HepG2 (cell line): Measurements from ENCODE around the gene LMBRD2. TPM values are rescaled to one million over a fixed set of nuclear protein-coding genes. Genes with fewer than 3 reads are reported as not detected.

Experiments used
- ATF7 ChIP-seq, 2 experiments: fragments of 450-650 bp in 1 of 2; sonication (generic) in 1 of 2; formaldehyde crosslinking in 1 of 2; IDR thresholded peaks; 2 replicates each; pipeline versions ENCODE4 v1.4.0 to v1.6.1; 2016 to 2020; ENCODE audit warnings: antibody characterized with exemption in 1 of 2, mild to moderate bottlenecking in 1 of 2, missing genetic modification reagents in 1 of 2
- BRCA1 ChIP-seq: sonication (generic); formaldehyde crosslinking; IDR thresholded peaks from 2 replicates; pipeline ENCODE4 v1.4.0; 2020; ENCODE audit warnings: missing genetic modification reagents
- CAMTA2 ChIP-seq: sonication (generic); formaldehyde crosslinking; IDR thresholded peaks from 2 replicates; pipeline ENCODE4 v1.4.0; 2020; ENCODE audit warnings: mild to moderate bottlenecking, missing genetic modification reagents, borderline replicate concordance
- CREB1 ChIP-seq, 2 experiments: fragments of 450-650 bp in 1 of 2; IDR thresholded peaks; 2 replicates each; pipeline ENCODE4 v1.6.1; 2016 to 2017; ENCODE audit warnings: control low read depth in 1 of 2, mild to moderate bottlenecking in 1 of 2, missing compliant biosample characterization in 1 of 2, missing genetic modification characterization in 1 of 2
- GPN1 ChIP-seq: sonication (generic); formaldehyde crosslinking; IDR thresholded peaks from 2 replicates; pipeline ENCODE4 v1.5.1; 2020; ENCODE audit warnings: missing genetic modification reagents, borderline replicate concordance
- MAFK ChIP-seq, 2 experiments: IDR thresholded peaks in 1 of 2; conservative IDR thresholded peaks in 1 of 2; 2 replicates each; pipeline ENCODE4 v1.6.1; 2011; ENCODE audit warnings: improper control_type of control experiment in 2 of 2, low read length in 2 of 2
- PHF21A ChIP-seq: sonication (generic); formaldehyde crosslinking; IDR thresholded peaks from 2 replicates; pipeline ENCODE4 v1.5.0; 2020; ENCODE audit warnings: mild to moderate bottlenecking, missing genetic modification reagents
- TCF7 ChIP-seq: sonication (generic); IDR thresholded peaks from 2 replicates; pipeline ENCODE4 v1.6.1; 2016; ENCODE audit warnings: antibody characterized with exemption, low read depth
- YEATS2 ChIP-seq: sonication (generic); formaldehyde crosslinking; IDR thresholded peaks from 2 replicates; pipeline ENCODE4 v1.4.0; 2020; ENCODE audit warnings: missing genetic modification reagents, borderline replicate concordance
- YEATS4 ChIP-seq: sonication (generic); formaldehyde crosslinking; IDR thresholded peaks from 2 replicates; pipeline ENCODE4 v1.4.0; 2020; ENCODE audit warnings: missing genetic modification reagents, borderline replicate concordance
- ZNF432 ChIP-seq: sonication (generic); formaldehyde crosslinking; IDR thresholded peaks from 2 replicates; pipeline ENCODE4 v1.5.0; 2020; ENCODE audit warnings: missing genetic modification reagents, mild to moderate bottlenecking, borderline replicate concordance
- ZNF563 ChIP-seq: sonication (generic); formaldehyde crosslinking; IDR thresholded peaks from 2 replicates; pipeline ENCODE4 v1.8.0; 2022; ENCODE audit warnings: mild to moderate bottlenecking, moderate library complexity, missing genetic modification reagents
- ZNF776 ChIP-seq: sonication (generic); formaldehyde crosslinking; IDR thresholded peaks from 2 replicates; pipeline ENCODE4 v1.4.0; 2020; ENCODE audit warnings: mild to moderate bottlenecking, missing genetic modification reagents
- polyA plus RNA-seq, 8 experiments: library from polyadenylated mRNA; depleted of rRNA in 3 of 8; stranded (reverse) in 7 of 8; unstranded in 1 of 8; fragments of >200 nt; fragmentation: Illumina TruSeq in 4 of 8; extraction: Trizol in 4 of 8; gene quantifications; 2 replicates each; pipeline versions ENCODE4 v1.2.1 to v1.2.3, GENCODE V29; 2011 to 2016; ENCODE audit warnings: low read depth in 4 of 8, missing spikeins in 1 of 8, mixed read lengths in 1 of 8; ENCODE audit not compliant: insufficient read depth in 1 of 8
- total RNA-seq, 5 experiments: library from RNA; depleted of rRNA; stranded (reverse); fragments of >200 nt; fragmentation: Illumina TruSeq; extraction: Trizol; gene quantifications; 2 replicates each; pipeline ENCODE4 v1.2.3, GENCODE V29; 2016; ENCODE audit warnings: low read depth in 1 of 5
- TF ChIP-seq, protein P1 (sequence below): sonication (generic); formaldehyde crosslinking; IDR thresholded peaks from 2 replicates; pipeline ENCODE4 v1.9.0; 2021; ENCODE audit warnings: mild to moderate bottlenecking, missing genetic modification reagents
- TF ChIP-seq, protein P2 (sequence below): sonication (generic); formaldehyde crosslinking; IDR thresholded peaks from 2 replicates; pipeline ENCODE4 v1.5.0; 2020; ENCODE audit warnings: missing genetic modification reagents
- TF ChIP-seq, protein P3 (sequence below): sonication (generic); formaldehyde crosslinking; IDR thresholded peaks from 2 replicates; pipeline ENCODE4 v1.4.0; 2020; ENCODE audit warnings: missing genetic modification reagents, mild to moderate bottlenecking, borderline replicate concordance
- TF ChIP-seq, protein P4 (sequence below): sonication (generic); formaldehyde crosslinking; IDR thresholded peaks from 2 replicates; pipeline ENCODE4 v1.9.0; 2021; ENCODE audit warnings: missing genetic modification reagents, mild to moderate bottlenecking, borderline replicate concordance
- TF ChIP-seq, protein P5 (sequence below): sonication (generic); formaldehyde crosslinking; IDR thresholded peaks from 2 replicates; pipeline ENCODE4 v1.8.0; 2022; ENCODE audit warnings: mild to moderate bottlenecking, missing genetic modification reagents, moderate library complexity

The LMBRD2 gene
- total and polyA plus RNA-seq, 2 of the 13 experiments (the other 11 are each of a cell fraction or from before 2014, with no cell fraction given), result 2.0 to 4.7 TPM

DNA sequence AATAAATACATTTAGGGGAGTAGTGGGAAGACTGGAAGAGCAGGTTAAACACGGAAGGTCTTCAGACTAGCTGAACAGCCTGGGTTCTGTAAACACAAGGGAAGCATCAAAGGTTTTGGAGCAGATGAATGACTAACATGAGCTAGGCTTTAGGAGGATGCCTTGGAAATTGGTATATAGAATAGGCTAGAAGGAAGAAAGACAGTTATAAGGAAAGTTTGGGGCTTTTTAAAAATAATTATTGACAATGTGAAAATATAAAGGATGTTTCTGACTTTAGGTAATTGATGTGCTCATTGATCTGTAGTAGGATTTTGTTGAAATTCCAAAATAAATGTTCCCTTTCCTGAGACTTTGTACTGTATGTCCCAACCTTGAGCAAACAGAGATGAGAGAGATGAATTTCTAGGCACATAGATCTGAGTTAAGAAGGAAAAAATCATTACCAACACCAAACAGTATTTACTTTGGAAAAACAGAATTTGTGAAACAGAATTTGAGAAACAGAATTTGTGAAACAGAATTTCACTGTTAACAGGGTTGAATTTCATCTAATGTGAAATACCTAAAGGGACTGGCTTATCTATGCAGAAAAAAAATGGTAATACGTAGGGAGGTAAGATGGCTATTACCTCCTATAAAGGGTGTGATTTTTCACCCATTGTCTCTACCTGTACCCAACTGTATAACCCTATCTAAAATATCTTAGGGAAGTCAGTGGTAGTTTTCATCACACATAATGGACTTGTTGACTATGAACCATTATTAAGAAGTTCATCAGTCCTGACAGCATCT lies 29.1 kb upstream of the LMBRD2 start (continued):
- TF ChIP-seq, protein P1, sequence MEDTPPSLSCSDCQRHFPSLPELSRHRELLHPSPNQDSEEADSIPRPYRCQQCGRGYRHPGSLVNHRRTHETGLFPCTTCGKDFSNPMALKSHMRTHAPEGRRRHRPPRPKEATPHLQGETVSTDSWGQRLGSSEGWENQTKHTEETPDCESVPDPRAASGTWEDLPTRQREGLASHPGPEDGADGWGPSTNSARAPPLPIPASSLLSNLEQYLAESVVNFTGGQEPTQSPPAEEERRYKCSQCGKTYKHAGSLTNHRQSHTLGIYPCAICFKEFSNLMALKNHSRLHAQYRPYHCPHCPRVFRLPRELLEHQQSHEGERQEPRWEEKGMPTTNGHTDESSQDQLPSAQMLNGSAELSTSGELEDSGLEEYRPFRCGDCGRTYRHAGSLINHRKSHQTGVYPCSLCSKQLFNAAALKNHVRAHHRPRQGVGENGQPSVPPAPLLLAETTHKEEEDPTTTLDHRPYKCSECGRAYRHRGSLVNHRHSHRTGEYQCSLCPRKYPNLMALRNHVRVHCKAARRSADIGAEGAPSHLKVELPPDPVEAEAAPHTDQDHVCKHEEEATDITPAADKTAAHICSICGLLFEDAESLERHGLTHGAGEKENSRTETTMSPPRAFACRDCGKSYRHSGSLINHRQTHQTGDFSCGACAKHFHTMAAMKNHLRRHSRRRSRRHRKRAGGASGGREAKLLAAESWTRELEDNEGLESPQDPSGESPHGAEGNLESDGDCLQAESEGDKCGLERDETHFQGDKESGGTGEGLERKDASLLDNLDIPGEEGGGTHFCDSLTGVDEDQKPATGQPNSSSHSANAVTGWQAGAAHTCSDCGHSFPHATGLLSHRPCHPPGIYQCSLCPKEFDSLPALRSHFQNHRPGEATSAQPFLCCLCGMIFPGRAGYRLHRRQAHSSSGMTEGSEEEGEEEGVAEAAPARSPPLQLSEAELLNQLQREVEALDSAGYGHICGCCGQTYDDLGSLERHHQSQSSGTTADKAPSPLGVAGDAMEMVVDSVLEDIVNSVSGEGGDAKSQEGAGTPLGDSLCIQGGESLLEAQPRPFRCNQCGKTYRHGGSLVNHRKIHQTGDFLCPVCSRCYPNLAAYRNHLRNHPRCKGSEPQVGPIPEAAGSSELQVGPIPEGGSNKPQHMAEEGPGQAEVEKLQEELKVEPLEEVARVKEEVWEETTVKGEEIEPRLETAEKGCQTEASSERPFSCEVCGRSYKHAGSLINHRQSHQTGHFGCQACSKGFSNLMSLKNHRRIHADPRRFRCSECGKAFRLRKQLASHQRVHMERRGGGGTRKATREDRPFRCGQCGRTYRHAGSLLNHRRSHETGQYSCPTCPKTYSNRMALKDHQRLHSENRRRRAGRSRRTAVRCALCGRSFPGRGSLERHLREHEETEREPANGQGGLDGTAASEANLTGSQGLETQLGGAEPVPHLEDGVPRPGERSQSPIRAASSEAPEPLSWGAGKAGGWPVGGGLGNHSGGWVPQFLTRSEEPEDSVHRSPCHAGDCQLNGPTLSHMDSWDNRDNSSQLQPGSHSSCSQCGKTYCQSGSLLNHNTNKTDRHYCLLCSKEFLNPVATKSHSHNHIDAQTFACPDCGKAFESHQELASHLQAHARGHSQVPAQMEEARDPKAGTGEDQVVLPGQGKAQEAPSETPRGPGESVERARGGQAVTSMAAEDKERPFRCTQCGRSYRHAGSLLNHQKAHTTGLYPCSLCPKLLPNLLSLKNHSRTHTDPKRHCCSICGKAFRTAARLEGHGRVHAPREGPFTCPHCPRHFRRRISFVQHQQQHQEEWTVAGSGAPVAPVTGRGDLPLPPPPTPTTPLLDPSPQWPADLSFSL (CRISPR knock-in tag), result no peak
- TF ChIP-seq MAFK (conservative IDR thresholded peaks at IDR 0.05 in 1 of 2, IDR thresholded peaks at IDR 0.05 in 1 of 2; ENCODE audit: low read length in 2 of 2) (no peak), ZNF563 (CRISPR knock-in tag) (no peak), TCF7 (peak; percentile 97), CAMTA2 (no peak), YEATS2 (CRISPR knock-in tag) (no peak), PHF21A (peak; percentile 74), ZNF432 (no peak), GPN1 (CRISPR knock-in tag) (no peak), ATF7 (IDR thresholded peaks at IDR 0.05) (no peak), ATF7 (CRISPR knock-in tag; IDR thresholded peaks at IDR 0.05) (no peak; the same call in 1 of the 2 replicates), BRCA1 (CRISPR knock-in tag) (no peak), YEATS4 (CRISPR knock-in tag) (no peak), CREB1 (IDR thresholded peaks at IDR 0.05) (no peak), CREB1 (CRISPR knock-in tag; IDR thresholded peaks at IDR 0.05) (peak; percentile 71), ZNF776 (no peak)
- TF ChIP-seq, protein P2, sequence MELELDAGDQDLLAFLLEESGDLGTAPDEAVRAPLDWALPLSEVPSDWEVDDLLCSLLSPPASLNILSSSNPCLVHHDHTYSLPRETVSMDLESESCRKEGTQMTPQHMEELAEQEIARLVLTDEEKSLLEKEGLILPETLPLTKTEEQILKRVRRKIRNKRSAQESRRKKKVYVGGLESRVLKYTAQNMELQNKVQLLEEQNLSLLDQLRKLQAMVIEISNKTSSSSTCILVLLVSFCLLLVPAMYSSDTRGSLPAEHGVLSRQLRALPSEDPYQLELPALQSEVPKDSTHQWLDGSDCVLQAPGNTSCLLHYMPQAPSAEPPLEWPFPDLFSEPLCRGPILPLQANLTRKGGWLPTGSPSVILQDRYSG (CRISPR knock-in tag), result no peak
- TF ChIP-seq, protein P3, sequence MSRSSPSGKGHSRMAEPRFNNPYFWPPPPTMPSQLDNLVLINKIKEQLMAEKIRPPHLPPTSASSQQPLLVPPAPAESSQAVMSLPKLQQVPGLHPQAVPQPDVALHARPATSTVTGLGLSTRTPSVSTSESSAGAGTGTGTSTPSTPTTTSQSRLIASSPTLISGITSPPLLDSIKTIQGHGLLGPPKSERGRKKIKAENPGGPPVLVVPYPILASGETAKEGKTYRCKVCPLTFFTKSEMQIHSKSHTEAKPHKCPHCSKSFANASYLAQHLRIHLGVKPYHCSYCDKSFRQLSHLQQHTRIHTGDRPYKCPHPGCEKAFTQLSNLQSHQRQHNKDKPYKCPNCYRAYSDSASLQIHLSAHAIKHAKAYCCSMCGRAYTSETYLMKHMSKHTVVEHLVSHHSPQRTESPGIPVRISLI (CRISPR knock-in tag), result no peak
- TF ChIP-seq, protein P4, sequence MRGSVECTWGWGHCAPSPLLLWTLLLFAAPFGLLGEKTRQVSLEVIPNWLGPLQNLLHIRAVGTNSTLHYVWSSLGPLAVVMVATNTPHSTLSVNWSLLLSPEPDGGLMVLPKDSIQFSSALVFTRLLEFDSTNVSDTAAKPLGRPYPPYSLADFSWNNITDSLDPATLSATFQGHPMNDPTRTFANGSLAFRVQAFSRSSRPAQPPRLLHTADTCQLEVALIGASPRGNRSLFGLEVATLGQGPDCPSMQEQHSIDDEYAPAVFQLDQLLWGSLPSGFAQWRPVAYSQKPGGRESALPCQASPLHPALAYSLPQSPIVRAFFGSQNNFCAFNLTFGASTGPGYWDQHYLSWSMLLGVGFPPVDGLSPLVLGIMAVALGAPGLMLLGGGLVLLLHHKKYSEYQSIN (CRISPR knock-in tag), result no peak
- TF ChIP-seq, protein P5, sequence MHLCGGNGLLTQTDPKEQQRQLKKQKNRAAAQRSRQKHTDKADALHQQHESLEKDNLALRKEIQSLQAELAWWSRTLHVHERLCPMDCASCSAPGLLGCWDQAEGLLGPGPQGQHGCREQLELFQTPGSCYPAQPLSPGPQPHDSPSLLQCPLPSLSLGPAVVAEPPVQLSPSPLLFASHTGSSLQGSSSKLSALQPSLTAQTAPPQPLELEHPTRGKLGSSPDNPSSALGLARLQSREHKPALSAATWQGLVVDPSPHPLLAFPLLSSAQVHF (CRISPR knock-in tag), result no peak
